Inflammatory macrophage treated with lipopolysaccharide for 1 hour (primary cell): Measurements from ENCODE around the gene USP31.
"Not testable (repeated sequence)": the region's sequence is repeated elsewhere in the genome, so short reads cannot be mapped to it uniquely, and the experiment has no call there.

Source experiments
- DNase-seq, 2 donors: peaks; one replicate each; pipeline ENCODE4 v3.0.0-alpha.2; 2020 to 2022

The USP31 gene

DNA sequence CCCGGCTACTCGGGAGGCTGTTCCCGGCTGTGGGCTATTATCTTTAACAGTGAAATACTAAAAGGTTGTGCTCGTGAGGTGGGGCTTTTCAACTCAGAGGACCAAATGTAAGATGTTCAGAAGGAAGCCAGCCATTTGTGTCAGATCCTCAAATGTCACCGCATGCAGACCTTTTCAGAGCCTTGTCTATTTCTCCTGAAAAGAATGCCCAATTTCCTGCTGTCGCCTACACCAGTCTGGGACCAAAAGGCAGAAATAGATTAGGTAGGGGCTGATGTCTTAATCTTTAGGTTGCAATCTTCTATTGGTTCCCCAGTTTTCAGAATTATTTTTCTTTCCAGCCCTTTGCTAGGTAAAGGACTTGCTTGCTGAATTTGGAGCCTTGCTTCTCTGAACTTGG lies 8.9 kb upstream of the USP31 start:
- no peak for DNase-seq

GRCh38 chr16:23156946-23157460 lies 7.8 kb upstream of the USP31 start:
- no peak for DNase-seq

DNA sequence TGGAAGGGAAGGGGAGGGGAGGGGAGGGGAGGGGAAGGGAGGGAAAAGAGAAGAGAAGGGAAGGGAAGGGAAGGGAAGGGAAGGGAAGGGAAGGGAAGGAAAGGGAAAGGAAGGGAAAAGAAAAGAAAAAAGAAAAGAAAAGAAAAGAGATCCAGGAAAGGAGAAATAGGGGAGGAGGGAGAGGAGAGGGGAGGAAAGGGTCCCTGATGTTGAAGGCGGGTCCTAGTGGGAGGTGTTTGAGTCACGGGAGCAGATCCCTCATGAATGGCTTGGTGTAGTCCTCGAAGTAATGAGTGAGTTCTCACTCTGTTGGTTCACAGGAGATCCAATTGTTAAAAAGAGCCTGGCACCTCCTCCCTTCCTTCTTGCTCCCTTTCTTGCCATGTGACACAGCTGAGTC lies 6.9 kb upstream of the USP31 start:
- DNase-seq, result no peak

- DNase-seq, result no peak
These were observed 6.3 kb upstream of the USP31 start for GRCh38 chr16:23155445-23156049.

- DNase-seq, result no peak
These were observed 3.3 kb upstream of the USP31 start for GRCh38 chr16:23152386-23153178.

DNA sequence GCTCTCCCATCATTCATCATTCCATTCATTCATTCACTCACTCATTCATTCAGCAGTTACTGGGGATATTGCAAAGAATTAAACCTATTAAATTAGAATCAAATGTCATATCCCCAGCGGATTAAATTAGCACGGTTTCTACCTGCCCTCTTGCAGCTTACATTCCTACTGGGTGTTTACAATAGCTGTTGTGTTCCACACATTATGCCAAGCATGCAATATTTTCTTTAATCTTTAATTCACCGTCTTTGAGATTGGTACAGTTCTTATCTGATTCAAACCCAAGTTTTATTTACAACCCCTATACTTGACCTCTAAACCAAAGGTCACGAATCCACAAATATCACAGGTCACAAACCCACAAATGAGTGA lies 727 bp upstream of the USP31 start:
- DNase-seq, result no peak

- DNase-seq, result peak; percentile 24 to 27
These were observed 562 bp downstream of the USP31 start for GRCh38 chr16:23148513-23149266.

GRCh38 chr16:23148166-23148512 lies 1.1 kb downstream of the USP31 start:
- DNase-seq, result no peak

DNA sequence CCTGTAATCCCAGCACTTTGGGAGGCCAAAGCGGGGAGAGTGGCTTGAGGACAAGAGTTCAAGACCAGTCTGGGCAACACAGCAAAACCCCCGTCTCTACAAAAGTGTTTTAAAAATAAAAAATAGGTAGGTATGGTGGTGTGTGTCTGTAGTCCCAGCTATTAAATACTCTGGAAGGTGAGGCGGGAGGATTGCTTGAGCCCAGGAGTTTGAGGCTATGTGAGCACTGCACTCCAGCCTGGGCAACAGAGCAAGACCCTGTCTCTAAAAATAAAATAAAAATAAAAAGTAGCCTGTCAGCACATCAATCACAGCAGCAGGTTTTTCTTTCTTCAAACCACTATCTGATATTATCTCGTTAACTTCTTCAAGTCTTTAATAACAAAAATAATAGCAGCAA lies 1.6 kb downstream of the USP31 start:
- no peak for DNase-seq

GRCh38 chr16:23146877-23147601 lies 2.2 kb downstream of the USP31 start:
- DNase-seq, result no peak

DNA sequence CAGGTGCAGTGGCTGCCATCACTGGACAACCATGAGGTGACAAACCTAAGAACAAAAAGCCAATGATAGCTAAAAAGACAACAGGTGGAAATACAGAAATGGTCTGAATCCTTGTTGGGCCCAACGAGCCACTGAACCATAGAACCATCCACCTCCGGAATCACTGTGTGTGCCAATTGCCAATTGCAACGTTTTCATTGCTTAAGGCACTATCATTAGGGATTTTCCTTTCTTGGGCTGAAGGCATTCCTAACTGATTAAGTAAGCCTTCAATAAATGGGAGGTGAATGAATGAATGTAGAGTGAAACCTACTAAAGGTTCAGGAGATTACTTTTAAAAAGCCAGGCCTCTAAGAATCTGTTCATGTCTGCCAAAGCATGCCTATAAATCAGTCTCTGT lies 3.6 kb downstream of the USP31 start:
- DNase-seq, result peak in 1 of 2 donors; percentile 47

DNA sequence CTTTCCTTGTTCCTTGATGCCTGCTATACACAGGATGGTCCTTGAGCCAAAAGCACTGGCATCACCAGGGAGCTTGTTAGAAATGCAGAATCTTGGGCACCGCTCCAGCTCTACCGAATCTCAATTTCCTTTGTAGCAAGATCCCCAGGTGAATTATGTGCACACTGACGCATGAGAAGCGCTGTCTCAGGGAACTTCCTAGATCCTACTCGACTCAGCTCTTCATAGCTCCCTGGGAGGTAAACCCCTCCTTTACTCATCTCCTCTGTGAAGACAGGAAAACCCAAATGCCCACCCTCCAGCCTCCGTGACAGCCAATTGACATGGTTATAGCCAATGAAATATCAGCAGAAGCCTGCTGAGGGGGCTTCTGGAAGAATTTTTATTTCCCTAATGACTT lies 4.1 kb downstream of the USP31 start:
- no peak for DNase-seq

DNA sequence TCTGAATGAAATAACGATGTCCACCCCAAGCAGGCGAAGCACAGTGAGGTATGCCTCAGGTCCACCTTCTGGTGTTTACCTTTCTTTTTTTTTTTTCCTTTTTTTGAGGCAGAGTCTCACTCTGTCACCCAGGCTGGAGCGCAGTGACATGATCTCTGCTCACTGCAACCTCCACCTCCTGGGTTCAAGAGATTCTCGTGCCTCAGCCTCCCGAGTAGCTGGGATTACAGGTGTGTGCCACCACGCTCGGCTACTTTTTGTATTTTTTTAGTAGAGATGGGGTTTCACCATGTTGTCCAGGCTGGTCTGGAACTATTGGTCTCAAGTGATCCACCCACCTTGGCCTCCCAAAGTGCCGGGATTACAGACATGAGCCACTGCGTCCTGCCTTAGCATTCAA lies 4.9 kb downstream of the USP31 start:
- DNase-seq, result not testable (repeated sequence)

GRCh38 chr16:23143391-23143790 lies 5.9 kb downstream of the USP31 start:
- DNase-seq, result no peak

GRCh38 chr16:23141959-23142740 lies 7.1 kb downstream of the USP31 start:
- no peak for DNase-seq

DNA sequence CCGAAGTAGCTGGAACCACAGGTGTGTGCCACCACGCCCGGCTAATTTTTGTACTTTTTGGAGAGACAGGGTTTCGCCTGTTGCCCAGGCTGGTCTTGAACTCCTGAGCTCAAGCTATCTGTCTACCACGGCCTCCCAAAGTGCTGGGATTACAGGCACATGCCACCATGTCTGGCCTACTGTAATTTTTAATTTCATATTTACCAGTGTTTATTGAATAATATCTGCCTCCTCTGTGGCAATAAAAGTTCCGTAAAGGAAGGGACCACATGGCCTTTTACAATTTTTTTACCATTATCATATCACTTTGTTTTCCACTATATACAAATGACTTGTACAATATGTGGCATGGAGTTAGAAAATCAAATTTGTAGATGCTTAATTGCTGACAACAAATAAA lies 7.8 kb downstream of the USP31 start:
- DNase-seq, result no peak

- no peak for DNase-seq
These were observed 8.2 kb downstream of the USP31 start for GRCh38 chr16:23141033-23141432.

GRCh38 chr16:23140107-23140506 lies 9.1 kb downstream of the USP31 start:
- no peak for DNase-seq

DNA sequence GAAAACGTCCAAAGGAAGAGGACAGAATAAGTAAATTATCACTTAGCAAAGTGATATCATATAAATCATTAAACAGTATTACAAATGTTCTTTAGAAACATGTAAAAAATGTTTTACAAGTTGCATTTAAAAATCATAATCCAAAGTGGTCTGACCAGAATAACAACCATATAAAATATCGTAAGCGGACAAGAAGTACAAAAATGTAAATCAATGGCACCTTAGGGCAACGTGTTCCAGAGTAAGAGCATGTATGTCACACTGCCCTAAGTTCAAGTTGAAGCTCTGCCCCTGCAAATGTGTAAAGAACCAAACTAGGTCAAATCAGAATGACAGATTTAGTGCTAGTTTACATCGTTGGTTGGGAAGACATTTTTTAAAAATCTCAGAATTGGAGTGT lies 11.4 kb downstream of the USP31 start:
- no peak for DNase-seq

DNA sequence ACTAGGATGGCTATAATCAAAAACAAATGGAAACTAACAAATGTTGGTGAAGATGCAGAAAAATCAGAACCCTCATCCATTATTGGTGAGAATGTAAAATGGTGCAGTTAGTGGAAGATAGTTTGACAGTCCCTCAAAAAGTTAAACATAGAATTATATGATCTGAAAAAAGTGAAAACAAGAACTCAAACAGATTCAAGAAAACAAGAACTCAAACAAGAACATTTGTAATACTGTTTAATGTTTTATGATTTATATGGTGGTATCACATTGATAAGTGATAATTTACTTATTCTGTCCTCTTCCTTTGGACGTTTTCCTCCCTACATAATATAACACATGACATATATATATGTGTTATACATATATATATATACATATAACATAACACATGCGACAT lies 12.0 kb downstream of the USP31 start:
- no peak for DNase-seq

- no peak for DNase-seq
These were observed 15.0 kb downstream of the USP31 start for GRCh38 chr16:23134274-23134673.

DNA sequence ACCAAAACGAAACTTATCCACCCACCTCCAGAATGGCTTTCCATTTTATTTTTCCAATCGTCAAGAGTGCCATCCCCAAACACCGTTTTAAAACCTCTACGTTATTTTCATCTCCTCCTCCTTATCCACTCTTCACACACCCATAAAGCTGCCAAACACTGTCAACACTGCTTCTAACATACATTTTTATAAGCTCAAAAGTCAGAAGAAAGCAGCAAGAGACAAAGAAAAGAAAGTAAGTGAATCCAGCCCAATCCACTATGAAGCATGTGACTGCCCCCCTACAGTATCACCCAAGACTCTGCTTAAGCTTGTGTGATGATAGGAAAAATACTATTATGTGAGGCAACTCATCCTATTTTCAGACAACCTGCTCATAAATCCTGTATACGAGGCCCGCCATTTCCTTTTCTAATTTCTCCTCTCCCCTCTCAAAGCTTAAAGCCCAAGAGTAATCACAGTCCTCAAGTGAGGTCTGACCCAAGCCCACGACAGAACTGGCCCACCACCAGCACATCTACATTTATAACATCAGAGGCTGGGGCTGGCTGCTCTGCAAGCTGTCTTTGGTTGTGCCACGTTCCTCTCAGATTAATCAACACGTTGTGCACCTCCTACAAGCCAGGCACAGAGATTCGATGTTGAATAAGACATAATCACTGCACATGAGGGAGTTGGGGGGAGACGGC lies 16.3 kb downstream of the USP31 start:
- DNase-seq, result no peak
